Measurements from ENCODE around the gene PKM. TPM values are rescaled to one million over a fixed set of nuclear protein-coding genes. Genes with fewer than 3 reads are reported as not detected.

PKM gene
- total and polyA plus RNA-seq, 12 donors, result 396 to 1,308 (median 1,056) TPM

GRCh38 chr15:72196409-72197040 lies 34.5 kb downstream of the PKM start:
- 66 to 92% (median 84%) methylated on average over 8 to 13 of the region's 13 CpGs for WGBS, 4 donors
- TF ChIP-seq POLR2A (IDR thresholded peaks at IDR 0.05) (no peak), CTCF (IDR thresholded peaks at IDR 0.05) (no peak)
- no peak overlapping the region for H3K4me3 ChIP-seq
- no peaks in the 10 kb centered on the region for H3K27me3 ChIP-seq
- peaks cover 0 to 33% of the 10 kb centered on the region in 2 donors for H3K36me3 ChIP-seq (replicated peaks in 1 of 2)
- no peaks in the 10 kb centered on the region for H3K9me3 ChIP-seq (replicated peaks in 1 of 3)
- DNase-seq, result no peak
- H3K4me1 ChIP-seq (replicated peaks in 1 of 2), result peaks cover 0 to 13% of the 10 kb centered on the region in 2 donors
- intact Hi-C loops (cut with DNase I), result loop anchor here in 1 of 2 donors (5.0 kb wide), 2 partner anchors 36 to 91 kb away; partner anchors contain the start of gene PKM
- no peak overlapping the region for H3K27ac ChIP-seq

GRCh38 chr15:72195101-72195511 lies 35.9 kb downstream of the PKM start:
- no peaks in the 10 kb centered on the region for H3K9me3 ChIP-seq (replicated peaks in 1 of 3)
- TF ChIP-seq CTCF (IDR thresholded peaks at IDR 0.05), result no peak
- TF ChIP-seq POLR2A (IDR thresholded peaks at IDR 0.05), result no peak
- intact Hi-C loops (cut with DNase I), result loop anchor here in 1 of 2 donors (5.0 kb wide), 2 partner anchors 37 to 92 kb away; partner anchors contain the start of gene PKM

GRCh38 chr15:72193836-72194396 lies 37.1 kb downstream of the PKM start:
- intact Hi-C loops (cut with DNase I), result no loop called here
- TF ChIP-seq CTCF (IDR thresholded peaks at IDR 0.05), result no peak
- TF ChIP-seq POLR2A (IDR thresholded peaks at IDR 0.05), result no peak
- Histone ChIP-seq H3K36me3 (replicated peaks in 1 of 2) (peaks cover 0 to 7% of the 10 kb centered on the region in 2 donors), H3K27ac (no peak overlapping the region), H3K9me3 (replicated peaks in 1 of 3) (no peaks in the 10 kb centered on the region), H3K4me3 (no peak overlapping the region), H3K27me3 (no peaks in the 10 kb centered on the region), H3K4me1 (replicated peaks in 1 of 2) (no peaks in the 10 kb centered on the region)
- 83 to 91% (median 86%) methylated on average over 8 of the region's 8 CpGs for WGBS, 4 donors
- DNase-seq, result no peak

More at GRCh38 chr15:72195101-72195511, 35.9 kb downstream of the PKM start:
- H3K27me3 ChIP-seq, result no peaks in the 10 kb centered on the region
- H3K4me1 ChIP-seq (replicated peaks in 1 of 2), result peaks cover 0 to 5% of the 10 kb centered on the region in 2 donors
- no peak overlapping the region for H3K4me3 ChIP-seq
- no peak overlapping the region for H3K27ac ChIP-seq
- 63 to 89% (median 77%) methylated on average over 2 to 6 of the region's 6 CpGs for WGBS, 4 donors
- peak in 1 of 7 donors; percentile 43 for DNase-seq
- H3K36me3 ChIP-seq (replicated peaks in 1 of 2), result peaks cover 0 to 19% of the 10 kb centered on the region in 2 donors

GRCh38 chr15:72192416-72192815 lies 38.6 kb downstream of the PKM start:
- Histone ChIP-seq H3K27ac (no peak overlapping the region), H3K9me3 (replicated peaks in 1 of 3) (no peaks in the 10 kb centered on the region), H3K36me3 (replicated peaks in 1 of 2) (no peaks in the 10 kb centered on the region), H3K27me3 (no peaks in the 10 kb centered on the region), H3K4me1 (replicated peaks in 1 of 2) (no peaks in the 10 kb centered on the region), H3K4me3 (no peak overlapping the region)
- 82 to 89% (median 85%) methylated on average over 3 of the region's 3 CpGs for WGBS, 4 donors
- intact Hi-C loops (cut with DNase I), result no loop called here
- no peak for DNase-seq
- no peak for TF ChIP-seq CTCF (IDR thresholded peaks at IDR 0.05)
- no peak for TF ChIP-seq POLR2A (IDR thresholded peaks at IDR 0.05)

Measured in adrenal gland (tissue), 12 donors.